ENCODE measurements around the gene OR6C65.
"Not testable (repeated sequence)": the region's sequence is repeated elsewhere in the genome, so short reads cannot be mapped to it uniquely, and the experiment has no call there.

Gene OR6C65

GRCh38 chr12:55414889-55415288 is 14.6 kb downstream of the OR6C65 start:
- H3K9me3 ChIP-seq (replicated peaks in 1 of 11); H4K20me1 ChIP-seq; H3K36me3 ChIP-seq; H3K4me3 ChIP-seq; H3K4me1 ChIP-seq; H3K27ac ChIP-seq; H3K9ac ChIP-seq: not testable (repeated sequence)
- Histone ChIP-seq H3K4me2 (peak overlapping the region in 5 of 11 experiments; percentile 34 to 45 (median 37); a peak in 7 of 22 replicates), H3K27me3 (peaks cover 7 to 27% (median 19%) of the 10 kb centered on the region in 11 experiments)

GRCh38 chr12:55416961-55417360 is 16.6 kb downstream of the OR6C65 start:
- no peak overlapping the region for H3K9ac ChIP-seq
- no peaks in the 10 kb centered on the region for H4K20me1 ChIP-seq
- no peak for TF ChIP-seq Cebpa-rat (IDR thresholded peaks at IDR 0.05)
- H3K4me3 ChIP-seq, result no peak overlapping the region
- H3K9me3 ChIP-seq (replicated peaks in 1 of 11), result no peaks in the 10 kb centered on the region
- no peak overlapping the region for H3K27ac ChIP-seq
- no peak overlapping the region for H3K4me2 ChIP-seq
- H3K27me3 ChIP-seq, result peaks cover 7 to 27% (median 19%) of the 10 kb centered on the region in 11 experiments
- no peaks in the 10 kb centered on the region for H3K36me3 ChIP-seq
- H3K4me1 ChIP-seq, result no peaks in the 10 kb centered on the region

DNA sequence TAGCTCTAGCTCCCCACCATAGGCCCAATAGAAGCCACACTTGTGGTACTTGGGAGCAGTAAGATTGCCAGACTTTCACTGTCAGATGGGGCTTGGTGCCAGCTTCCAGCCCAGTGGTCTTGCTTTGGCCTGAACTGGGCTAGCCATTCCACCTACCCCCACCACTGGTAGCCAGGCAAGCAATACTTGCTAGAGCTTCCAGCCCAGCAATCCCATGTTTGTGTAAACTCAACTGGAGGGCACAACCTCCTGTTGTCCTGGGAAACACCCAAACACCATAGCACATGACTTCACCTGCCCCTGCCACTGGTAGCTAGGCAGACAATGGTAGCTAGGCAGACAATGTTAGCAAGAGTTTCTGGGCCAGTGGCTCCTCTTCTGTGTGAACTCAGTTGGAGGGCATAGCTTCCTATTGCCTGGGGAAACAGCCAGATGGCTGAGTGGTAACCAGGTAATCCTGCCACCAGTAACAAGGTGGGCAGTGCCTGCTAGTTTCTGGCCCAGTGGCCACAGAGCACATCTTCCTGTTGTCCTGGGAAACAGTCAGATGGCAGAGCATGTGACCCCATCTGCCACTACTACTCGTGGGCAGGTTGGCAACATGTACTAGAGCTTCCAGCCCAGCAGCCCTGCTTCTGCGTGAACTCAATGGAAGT is 20.1 kb downstream of the OR6C65 start:
- no peak overlapping the region for H3K4me2 ChIP-seq
- TF ChIP-seq Cebpa-rat (IDR thresholded peaks at IDR 0.05), result no peak
- H3K4me1 ChIP-seq, result no peaks in the 10 kb centered on the region
- peaks cover 3 to 16% (median 10%) of the 10 kb centered on the region in 11 experiments for H3K27me3 ChIP-seq
- H3K4me3 ChIP-seq, result no peak overlapping the region
- H3K9me3 ChIP-seq (replicated peaks in 1 of 11), result no peaks in the 10 kb centered on the region
- H3K9ac ChIP-seq, result no peak overlapping the region
- H4K20me1 ChIP-seq, result no peaks in the 10 kb centered on the region
- no peaks in the 10 kb centered on the region for H3K36me3 ChIP-seq
- no peak overlapping the region for H3K27ac ChIP-seq

DNA sequence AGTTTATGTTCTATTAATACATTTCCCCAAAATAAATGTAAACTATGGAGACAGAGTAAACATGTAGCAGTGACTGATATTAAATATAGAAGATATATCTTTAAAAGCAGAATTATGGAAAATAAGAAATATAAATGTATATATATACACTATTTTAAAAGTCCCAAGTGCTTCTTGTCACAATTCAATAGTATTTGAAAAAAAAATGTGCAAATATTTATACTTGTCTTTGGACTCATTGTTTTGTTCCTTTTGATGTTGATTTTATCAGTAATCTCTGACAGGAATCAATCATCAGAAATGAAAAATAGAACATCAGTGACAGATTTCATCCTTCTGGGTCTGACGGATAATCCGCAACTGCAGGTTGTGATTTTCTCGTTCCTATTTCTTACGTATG is 25.6 kb downstream of the OR6C65 start, which contains the start of gene OR6C76:
Gene OR6C76, plus strand, starts transcription at position 301 of the 400 bp plus-strand sequence. Its CDS starts 0 bp downstream, at position 301.
- H3K4me2 ChIP-seq, result no peak within 1 kb of the TSS
- TF ChIP-seq Cebpa-rat (IDR thresholded peaks at IDR 0.05), result no peak
- H3K27ac ChIP-seq, result no peak within 1 kb of the TSS
- no peak within 1 kb of the TSS for H3K4me3 ChIP-seq
- peaks cover 0 to 7% (median 0%) of the 10 kb centered on the region in 10 experiments; a peak in 2 of 20 replicates for H3K4me1 ChIP-seq
- H3K27me3 ChIP-seq, result no peaks in the 10 kb centered on the region
- no peaks in the 10 kb centered on the region for H3K36me3 ChIP-seq
- H4K20me1 ChIP-seq, result no peaks in the 10 kb centered on the region
- no peak within 1 kb of the TSS for H3K9ac ChIP-seq
- H3K9me3 ChIP-seq (replicated peaks in 1 of 11), result no peaks in the 10 kb centered on the region

- Histone ChIP-seq H3K4me3 (no peak overlapping the region), H3K9me3 (replicated peaks in 1 of 11) (no peaks in the 10 kb centered on the region), H3K36me3 (no peaks in the 10 kb centered on the region), H3K4me2 (no peak overlapping the region), H3K27ac (no peak overlapping the region), H3K9ac (no peak overlapping the region), H4K20me1 (no peaks in the 10 kb centered on the region), H3K27me3 (no peaks in the 10 kb centered on the region), H3K4me1 (peaks cover 0 to 7% (median 0%) of the 10 kb centered on the region in 10 experiments; a peak in 2 of 20 replicates)
- no peak for TF ChIP-seq Cebpa-rat (IDR thresholded peaks at IDR 0.05)
These were observed 28.3 kb downstream of the OR6C65 start for GRCh38 chr12:55428331-55429243.

GRCh38 chr12:55441233-55441632 is 40.9 kb downstream of the OR6C65 start:
- H3K4me2 ChIP-seq, H3K27ac ChIP-seq, H3K4me3 ChIP-seq, H3K27me3 ChIP-seq, H3K36me3 ChIP-seq, H3K9ac ChIP-seq, H4K20me1 ChIP-seq: not testable (repeated sequence)
- Histone ChIP-seq H3K9me3 (replicated peaks in 1 of 11) (peaks cover 15 to 26% (median 22%) of the 10 kb centered on the region in 11 experiments; a peak in 21 of 22 replicates), H3K4me1 (peaks cover 0 to 25% (median 10%) of the 10 kb centered on the region in 10 experiments; a peak in 10 of 20 replicates)

- peaks cover 15 to 26% (median 22%) of the 10 kb centered on the region in 11 experiments; a peak in 21 of 22 replicates for H3K9me3 ChIP-seq (replicated peaks in 1 of 11)
- H3K36me3 ChIP-seq, result no peaks in the 10 kb centered on the region
- no peaks in the 10 kb centered on the region for H4K20me1 ChIP-seq
- no peak within 1 kb of the TSS for H3K9ac ChIP-seq
- H3K4me1 ChIP-seq, result peaks cover 0 to 25% (median 10%) of the 10 kb centered on the region in 10 experiments; a peak in 10 of 20 replicates
- peak within 1 kb of the TSS in 8 of 11 experiments; percentile 2 to 43 (median 17); a peak in 10 of 22 replicates for H3K4me2 ChIP-seq
- H3K4me3 ChIP-seq, result no peak within 1 kb of the TSS
- H3K27ac ChIP-seq, result peak within 1 kb of the TSS in 1 of 11 experiments; percentile 5; a peak in 2 of 22 replicates
- no peaks in the 10 kb centered on the region for H3K27me3 ChIP-seq
- no peak for TF ChIP-seq Cebpa-rat (IDR thresholded peaks at IDR 0.05)
These were observed 43.4 kb downstream of the OR6C65 start, which contains the start of gene OR6C2 for GRCh38 chr12:55443776-55444175. OR6C2 (plus strand) TSS chr12:55444076; CDS start chr12:55452214, 8,138 bp downstream.

DNA sequence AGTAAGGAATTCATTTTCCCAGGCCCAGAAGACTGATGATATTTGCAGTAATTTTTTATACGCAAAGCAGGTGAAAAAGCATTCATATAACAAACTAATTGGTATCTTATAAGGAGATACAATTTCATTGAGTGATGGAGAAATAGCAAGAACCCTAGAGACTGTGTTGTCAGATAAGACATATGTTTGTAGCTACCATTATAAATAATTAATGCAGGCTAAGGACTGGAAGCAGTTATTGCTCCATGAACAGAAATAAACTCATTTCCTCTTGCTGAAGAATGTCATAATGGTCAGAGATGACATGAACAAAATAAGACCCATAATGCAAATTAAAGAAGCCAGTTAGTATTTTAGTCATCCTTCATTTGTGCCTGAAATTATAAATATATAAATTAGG is 45.0 kb downstream of the OR6C65 start:
- H3K9ac ChIP-seq, result no peak overlapping the region
- peak overlapping the region in 1 of 11 experiments; percentile 5; a peak in 2 of 22 replicates for H3K27ac ChIP-seq
- no peak overlapping the region for H3K4me3 ChIP-seq
- H3K4me2 ChIP-seq, result peak overlapping the region in 3 of 11 experiments; percentile 10 to 27 (median 13); a peak in 4 of 22 replicates
- H3K9me3 ChIP-seq (replicated peaks in 1 of 11), result peaks cover 12 to 22% (median 19%) of the 10 kb centered on the region in 11 experiments; a peak in 21 of 22 replicates
- no peaks in the 10 kb centered on the region for H4K20me1 ChIP-seq
- H3K27me3 ChIP-seq, result no peaks in the 10 kb centered on the region
- H3K36me3 ChIP-seq, result no peaks in the 10 kb centered on the region
- no peak for TF ChIP-seq Cebpa-rat (IDR thresholded peaks at IDR 0.05)
- H3K4me1 ChIP-seq, result peaks cover 0 to 25% (median 10%) of the 10 kb centered on the region in 10 experiments; a peak in 10 of 20 replicates

DNA sequence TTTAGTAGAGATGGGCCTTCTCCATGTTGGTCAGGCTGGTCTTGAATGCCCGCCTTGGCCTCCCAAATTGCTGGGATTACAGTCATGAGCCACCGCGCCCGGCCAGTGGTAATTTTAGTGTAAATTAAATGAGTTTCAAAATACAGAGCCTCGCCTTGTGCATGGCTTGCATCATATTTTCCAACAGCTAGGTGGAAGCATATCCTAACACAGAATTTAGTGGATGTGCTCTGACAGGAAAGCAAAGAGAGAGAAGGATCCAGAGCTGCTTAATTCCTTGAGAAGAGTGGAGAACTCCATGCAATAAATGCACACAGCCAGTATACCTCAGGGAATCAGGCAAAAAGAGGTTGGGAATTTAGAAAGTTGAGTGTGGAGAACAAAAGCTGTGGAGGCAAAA is 46.0 kb downstream of the OR6C65 start:
- no peaks in the 10 kb centered on the region for H3K36me3 ChIP-seq
- no peak overlapping the region for H3K4me3 ChIP-seq
- no peaks in the 10 kb centered on the region for H3K27me3 ChIP-seq
- peaks cover 0 to 25% (median 10%) of the 10 kb centered on the region in 10 experiments; a peak in 10 of 20 replicates for H3K4me1 ChIP-seq
- H4K20me1 ChIP-seq, result no peaks in the 10 kb centered on the region
- no peak overlapping the region for H3K4me2 ChIP-seq
- H3K27ac ChIP-seq, result no peak overlapping the region
- H3K9ac ChIP-seq, result no peak overlapping the region
- H3K9me3 ChIP-seq (replicated peaks in 1 of 11), result peaks cover 2 to 12% (median 9%) of the 10 kb centered on the region in 11 experiments; a peak in 19 of 22 replicates
- TF ChIP-seq Cebpa-rat (IDR thresholded peaks at IDR 0.05), result no peak

Data from BLaER1 treated with 17β-estradiol and CSF1 and Interleukin-3, amounts not matched to agents 10 nM and 100 nM (cell line).